ENCODE data around the gene NCSTN. TPM values are rescaled to one million over a fixed set of nuclear protein-coding genes. Genes with fewer than 3 reads are reported as not detected.
"Not testable (repeated sequence)": the region's sequence is repeated elsewhere in the genome, so short reads cannot be mapped to it uniquely, and the experiment has no call there.

The NCSTN gene
- polyA plus RNA-seq, 4 donors, result 141 to 159 (median 155) TPM

DNA sequence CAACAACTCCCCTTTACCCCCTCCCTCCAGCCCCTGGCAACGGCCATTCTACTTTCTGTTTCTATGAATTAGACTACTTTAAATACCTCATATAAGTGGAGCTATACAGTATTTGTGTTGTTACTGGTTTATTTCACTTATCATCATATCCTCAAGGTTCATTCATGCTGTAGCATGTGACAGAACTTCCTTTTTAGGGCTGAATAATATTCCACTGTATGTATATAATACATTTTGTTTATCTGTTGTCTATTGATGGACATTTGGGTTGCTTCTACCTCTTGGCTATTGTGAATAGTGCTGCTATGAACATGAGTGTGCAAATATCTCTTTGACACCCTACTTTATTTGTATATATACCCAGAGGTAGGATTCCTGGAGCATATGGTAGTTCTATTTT is 25.9 kb downstream of the NCSTN start:
- DNase-seq (ENCODE audit: low read depth in 4 of 4, low spot score in 2 of 4), result no peak

DNA sequence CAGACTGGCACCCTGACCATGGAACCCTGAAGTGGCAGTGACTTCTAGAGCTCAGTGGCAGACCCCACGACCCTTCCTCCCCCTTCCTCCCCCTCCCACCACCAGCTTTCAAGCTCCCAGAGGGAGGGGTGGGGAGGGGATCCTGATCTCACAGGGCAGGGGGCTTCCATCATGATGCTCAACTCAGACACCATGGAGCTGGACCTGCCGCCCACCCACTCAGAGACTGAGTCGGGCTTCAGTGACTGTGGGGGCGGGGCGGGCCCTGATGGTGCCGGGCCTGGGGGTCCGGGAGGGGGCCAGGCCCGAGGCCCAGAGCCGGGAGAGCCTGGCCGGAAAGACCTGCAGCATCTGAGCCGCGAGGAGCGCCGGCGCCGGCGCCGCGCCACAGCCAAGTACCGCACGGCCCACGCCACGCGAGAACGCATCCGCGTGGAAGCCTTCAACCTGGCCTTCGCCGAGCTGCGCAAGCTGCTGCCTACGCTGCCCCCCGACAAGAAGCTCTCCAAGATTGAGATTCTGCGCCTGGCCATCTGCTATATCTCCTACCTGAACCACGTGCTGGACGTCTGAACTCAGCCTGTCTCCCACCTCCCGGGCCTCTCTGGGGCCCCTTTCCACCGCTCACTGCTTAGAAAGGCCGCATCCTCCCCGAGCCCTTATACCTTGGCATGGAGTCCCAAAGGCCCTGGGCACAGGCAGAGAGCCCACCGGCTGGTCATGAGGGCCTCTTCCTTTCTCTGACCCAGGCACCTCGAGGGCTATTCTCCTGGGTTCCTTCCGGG is 27.6 kb downstream of the NCSTN start:
- DNase-seq (ENCODE audit: low read depth in 4 of 4, low spot score in 2 of 4), result no peak

DNA sequence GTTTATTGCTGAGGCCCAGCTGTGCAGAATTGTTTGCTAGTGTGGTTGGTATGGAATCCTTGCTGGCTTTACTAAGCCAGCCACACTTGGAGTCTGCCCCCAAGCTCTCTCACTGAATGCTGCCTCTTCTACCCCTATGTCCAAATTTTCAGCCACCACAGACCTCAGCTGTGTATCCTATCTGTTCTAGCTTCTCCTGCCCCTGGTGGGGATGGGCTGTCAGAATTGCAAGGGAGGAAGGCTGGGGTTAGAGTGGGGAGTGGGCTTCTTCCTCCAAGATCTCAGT is 28.1 kb downstream of the NCSTN start:
- no peak for DNase-seq (ENCODE audit: low read depth in 4 of 4, low spot score in 2 of 4)

DNA sequence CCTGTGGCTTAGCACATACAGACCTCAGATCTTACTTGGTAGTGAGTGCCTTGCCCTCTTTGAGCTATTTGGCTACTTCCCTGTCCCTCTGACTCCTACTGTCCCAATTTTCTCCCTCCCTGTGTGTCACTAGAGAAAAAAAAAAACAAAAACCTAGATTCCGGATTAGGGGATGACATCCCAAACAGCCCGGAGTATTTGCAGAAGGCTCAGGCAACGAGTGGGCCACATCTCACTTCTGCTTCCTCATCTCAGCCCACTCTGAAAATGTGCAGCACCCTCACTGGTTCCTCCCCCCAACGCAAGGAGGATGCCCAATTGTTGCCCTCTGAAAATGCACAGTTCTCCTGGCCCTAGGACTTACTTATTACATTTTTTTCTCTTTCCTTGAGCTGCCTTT is 28.6 kb downstream of the NCSTN start:
- DNase-seq (ENCODE audit: low read depth in 4 of 4, low spot score in 2 of 4), result no peak

DNA sequence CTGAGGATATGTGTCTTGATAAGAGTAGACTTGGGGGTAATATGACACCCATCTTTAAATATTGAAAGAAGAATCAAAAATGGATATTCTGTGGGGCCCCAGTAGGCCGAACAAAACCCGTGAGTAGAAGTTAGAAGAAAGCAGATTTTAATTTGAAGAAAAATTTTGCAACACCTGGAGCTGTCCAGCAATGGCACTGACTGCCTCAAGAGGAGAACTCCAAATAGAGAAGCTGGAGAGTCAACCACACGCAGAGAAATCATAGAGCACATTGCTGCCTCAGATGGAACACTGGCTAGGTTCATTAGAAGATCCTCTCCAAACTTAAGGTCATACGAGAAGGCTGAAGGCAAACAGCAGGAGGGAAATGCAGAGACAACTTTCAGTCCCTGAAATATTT is 30.5 kb downstream of the NCSTN start:
- DNase-seq (ENCODE audit: low read depth in 4 of 4, low spot score in 2 of 4), result no peak

DNA sequence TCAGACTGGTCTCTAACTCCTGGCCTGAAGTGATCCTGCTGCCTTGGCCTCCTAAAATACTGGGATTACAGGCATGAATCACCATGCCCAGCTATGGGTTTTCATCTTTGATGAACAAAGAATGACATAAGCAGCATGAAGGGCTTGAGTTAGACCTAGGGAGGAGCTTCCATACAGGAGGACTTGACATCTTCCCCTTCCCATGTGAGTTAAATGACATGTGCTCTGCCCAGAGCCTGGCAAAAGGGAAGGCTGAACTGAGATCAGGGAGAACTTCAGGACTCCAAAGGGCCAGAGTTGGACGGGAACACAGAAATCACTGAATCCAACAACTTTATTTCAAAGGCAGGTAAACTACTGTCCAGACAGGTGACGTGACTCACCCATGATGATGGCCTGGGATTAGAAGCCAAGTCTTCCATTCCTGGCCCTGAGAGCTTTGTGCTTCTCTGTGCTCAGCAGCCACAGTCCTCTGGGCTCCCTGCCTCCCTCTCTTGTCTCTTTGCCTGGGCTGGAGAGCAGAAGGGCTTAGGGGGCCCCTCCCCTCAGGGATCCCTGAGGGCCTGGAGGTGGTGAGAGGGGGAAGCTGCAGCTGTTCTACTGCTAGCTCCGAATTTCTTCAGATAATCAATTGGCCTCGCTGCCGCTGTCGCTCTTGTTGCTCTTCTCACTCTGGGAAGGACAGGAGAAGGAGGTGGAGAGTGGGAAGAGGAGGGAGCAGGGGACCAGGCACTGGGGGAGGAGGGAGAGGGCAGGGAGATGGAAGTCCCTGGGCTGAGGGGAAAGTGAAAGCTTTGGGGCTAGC is 31.3 kb downstream of the NCSTN start:
- no peak for DNase-seq (ENCODE audit: low read depth in 4 of 4, low spot score in 2 of 4)

DNA sequence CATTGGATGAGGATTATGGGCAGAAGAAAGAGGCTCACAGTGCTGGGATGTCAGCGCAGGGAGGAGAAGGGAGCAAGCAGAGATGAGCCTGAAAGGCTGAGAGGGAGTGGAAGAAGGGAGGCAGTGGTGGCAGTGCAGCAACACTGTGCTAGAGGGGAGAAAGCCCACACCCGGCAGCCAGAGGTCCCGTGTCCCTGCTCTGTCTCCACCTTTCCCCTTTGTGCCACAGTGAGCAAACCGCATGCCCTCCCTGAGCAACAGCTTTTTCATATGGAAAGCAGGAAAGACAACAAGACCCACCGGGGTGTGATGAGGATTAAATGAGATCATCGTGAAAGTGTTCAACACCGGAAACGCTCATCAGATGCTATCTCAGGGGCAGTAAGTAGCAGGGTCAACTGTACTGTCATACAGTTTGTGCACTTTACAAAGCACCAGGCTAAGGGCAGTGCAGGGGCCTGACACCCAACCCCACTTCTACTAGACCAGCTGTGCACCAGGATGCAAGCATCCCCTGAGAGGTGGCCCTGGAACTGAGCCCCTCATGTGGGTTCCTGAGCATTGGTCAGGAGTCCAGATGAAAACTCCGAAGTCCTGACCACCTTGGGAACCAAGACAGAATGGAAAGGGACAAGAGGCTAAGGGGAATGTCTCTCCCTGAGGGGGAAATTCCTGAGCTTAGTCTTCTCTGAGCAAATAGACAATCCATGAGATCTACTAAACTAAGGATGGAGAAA is 32.8 kb downstream of the NCSTN start:
- no peak for DNase-seq (ENCODE audit: low read depth in 4 of 4, low spot score in 2 of 4)

DNA sequence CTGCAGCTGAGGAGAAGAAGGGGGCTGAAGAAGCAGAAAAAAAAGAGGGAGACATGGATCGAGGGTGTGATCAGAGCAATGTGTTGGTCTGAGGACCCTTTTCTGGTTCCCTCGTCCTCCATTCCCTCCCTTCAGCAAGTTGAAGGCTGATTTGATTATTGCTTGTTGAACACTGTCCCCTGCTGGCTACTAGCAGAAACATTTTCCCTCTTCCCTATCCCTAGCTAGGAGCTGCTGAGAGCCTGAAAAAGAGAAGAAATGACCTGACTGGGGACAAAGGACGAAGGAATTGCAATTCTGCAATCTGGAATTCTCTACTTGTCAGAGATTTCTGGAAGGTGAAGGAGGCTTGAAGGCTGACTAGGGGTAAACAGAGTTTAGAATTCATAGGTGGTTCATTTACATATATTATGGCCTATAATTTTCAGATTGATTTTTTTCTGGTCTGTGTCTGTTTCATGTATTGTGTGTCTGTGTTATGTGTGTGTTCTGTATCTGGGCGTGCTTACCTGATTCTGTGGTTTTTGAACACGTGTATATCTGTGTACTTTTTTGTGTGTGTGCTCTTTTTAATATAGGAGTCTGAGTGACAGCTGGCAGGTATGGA is 33.4 kb downstream of the NCSTN start:
- peak in 3 of 4 donors; percentile 9 to 38 (median 34) for DNase-seq (ENCODE audit: low read depth in 4 of 4, low spot score in 2 of 4)

DNA sequence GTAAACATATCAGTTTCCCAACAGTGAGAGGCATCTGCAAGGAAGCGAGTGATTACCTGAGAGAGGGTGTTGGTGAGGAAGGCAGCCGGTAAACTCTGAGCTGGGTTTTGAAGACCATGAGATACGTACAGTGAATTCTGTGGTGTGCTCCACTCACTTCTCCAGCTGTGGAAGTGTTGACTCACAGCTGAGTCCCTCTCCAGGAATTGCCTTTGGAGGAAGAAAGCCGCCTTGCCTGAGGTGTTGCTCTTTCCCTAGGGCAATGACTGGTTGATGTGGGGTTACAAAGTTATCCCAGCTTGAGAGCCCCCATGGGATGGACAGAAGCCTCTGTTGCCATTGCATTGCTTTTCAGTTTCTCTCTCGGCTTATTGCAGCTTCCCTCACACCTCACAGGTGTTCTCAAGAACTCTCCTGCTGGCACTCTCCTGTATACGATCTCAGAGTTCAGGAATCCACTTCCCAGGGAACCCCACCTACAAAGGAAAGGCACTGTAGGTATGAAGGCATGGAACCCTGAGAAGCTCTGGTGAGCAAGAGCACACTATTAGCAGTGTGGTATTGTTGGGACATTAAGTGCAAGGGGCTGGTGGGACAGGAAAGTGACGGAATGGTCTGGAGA is 34.5 kb downstream of the NCSTN start:
- DNase-seq (ENCODE audit: low read depth in 4 of 4, low spot score in 2 of 4), result no peak

DNA sequence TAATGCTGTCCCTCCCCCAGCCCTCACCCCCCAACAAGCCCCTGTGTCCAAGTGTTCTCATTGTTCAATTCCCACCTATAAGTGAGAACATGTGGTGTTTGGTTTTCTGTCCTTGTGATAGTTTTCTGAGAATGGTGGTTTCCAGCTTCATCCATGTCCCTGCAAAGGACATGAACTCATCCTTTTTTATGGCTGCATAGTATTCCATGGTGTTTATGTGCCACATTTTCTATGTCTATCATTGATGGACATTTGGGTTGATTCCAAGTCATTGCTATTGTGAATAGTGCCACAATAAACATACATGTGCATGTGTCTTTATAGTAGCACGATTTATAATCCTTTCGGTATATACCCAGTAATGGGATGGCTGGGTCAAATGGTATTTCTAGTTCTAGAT is 41.6 kb downstream of the NCSTN start:
- DNase-seq (ENCODE audit: low read depth in 4 of 4, low spot score in 2 of 4), result not testable (repeated sequence)

DNA sequence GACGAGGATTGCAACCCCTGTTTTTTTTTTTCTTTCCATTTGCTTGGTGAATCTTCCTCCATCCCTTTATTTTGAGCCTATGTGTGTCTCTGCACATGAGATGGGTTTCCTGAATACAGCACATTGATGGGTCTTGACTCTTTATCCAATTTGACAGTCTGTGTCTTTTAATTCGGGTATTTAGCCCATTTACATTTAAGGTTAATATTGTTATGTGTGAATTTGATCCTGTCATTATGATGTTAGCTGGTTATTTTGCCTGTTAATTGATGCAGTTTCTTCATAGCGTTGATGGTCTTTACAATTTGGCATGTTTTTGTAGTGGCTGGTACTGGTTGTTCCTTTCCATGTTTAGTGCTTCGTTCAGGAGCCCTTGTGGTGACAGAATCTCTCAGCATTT is 45.2 kb downstream of the NCSTN start:
- not testable (repeated sequence) for DNase-seq (ENCODE audit: low read depth in 4 of 4, low spot score in 2 of 4)

DNA sequence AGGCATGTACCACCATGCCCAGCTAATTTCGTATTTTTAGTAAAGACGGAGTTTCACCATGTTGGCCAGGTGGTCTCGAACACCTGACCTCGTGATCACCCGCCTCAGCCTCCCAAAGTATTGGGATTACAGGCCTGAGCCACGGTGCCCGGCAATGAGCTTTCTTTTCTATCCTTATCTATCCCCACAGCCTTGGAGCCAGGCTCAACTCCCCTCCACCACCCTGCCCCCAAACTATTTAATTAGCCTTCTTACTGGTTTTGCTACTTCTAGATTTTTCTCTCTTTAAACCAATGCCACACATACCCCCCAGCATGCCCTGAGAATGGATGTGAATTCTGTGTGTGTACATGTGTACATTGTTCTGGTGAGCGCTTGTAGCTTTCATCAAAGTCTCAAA is 51.5 kb downstream of the NCSTN start:
- DNase-seq (ENCODE audit: low read depth in 4 of 4, low spot score in 2 of 4), result no peak

DNA sequence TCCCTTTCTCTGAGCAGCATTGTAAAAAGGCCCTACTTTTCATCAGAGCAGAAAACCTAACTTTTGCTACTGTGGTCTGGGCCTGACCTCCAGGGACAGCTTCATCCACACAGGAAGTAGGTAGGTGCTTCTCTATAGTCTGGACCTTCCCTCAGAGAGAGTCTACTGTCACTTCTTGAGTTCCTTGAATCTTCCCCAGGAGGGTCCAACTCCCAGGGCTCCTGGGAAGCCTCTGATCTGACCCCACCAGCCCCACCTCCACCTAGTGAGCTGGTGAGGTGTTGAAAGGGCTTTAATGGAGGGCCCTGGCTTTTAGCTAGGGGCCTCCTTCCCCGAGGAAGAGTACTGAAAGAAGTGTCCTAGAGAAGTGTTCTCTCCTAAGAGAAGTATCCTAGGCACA is 54.5 kb downstream of the NCSTN start:
- no peak for DNase-seq (ENCODE audit: low read depth in 4 of 4, low spot score in 2 of 4)

DNA sequence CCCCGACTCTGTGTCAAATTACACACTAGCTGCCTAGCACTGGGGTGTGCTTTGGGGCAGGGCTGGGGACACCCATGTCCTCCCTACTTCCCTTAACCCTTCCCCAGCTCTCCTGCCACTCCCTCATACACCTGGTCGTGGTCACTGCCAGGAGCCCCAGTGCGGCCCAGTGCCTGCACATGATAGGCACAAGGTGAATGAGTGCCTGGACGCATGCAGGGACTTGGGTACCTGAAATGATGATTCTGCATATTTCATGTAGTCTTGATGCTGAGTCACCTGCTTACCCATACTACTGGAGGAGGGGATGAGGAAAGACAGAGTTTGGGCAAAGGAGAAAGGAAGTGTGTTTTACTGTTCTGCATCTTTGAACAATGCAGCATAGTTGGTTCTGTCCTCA is 55.6 kb downstream of the NCSTN start:
- DNase-seq (ENCODE audit: low read depth in 4 of 4, low spot score in 2 of 4), result no peak

DNA sequence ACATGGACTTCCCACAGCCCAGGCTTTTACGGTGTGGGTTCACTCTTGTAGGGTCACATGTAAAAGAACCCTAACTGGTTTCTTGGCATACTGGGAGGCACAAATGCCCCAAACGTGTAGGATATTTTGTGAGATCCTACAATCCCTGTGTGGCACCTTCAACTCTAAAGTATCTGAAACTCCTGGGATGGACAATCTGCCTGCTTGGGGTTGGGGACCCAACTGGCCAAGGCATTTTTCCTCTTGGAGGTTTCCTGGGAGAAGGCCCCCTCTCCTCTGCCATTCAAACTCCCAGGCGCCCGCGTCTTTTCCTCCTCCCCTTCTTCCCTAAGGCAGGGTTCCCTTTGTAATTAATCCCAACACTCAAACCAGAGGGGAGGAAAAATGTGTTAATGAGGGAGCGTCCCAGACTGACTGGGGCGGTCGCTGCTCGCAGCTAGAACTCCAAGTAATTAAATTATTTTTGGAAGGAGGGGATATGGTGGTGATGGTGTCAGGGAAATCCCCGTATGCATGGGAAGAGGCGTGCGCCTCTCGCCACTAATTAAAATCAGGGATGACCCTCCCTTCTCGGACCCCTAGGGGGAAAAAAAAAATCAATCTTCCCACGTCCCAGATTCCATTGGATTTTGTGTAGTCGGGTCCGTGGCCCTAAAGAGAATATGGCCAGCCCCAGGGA is 56.5 kb downstream of the NCSTN start:
- DNase-seq (ENCODE audit: low read depth in 4 of 4, low spot score in 2 of 4), result no peak

DNA sequence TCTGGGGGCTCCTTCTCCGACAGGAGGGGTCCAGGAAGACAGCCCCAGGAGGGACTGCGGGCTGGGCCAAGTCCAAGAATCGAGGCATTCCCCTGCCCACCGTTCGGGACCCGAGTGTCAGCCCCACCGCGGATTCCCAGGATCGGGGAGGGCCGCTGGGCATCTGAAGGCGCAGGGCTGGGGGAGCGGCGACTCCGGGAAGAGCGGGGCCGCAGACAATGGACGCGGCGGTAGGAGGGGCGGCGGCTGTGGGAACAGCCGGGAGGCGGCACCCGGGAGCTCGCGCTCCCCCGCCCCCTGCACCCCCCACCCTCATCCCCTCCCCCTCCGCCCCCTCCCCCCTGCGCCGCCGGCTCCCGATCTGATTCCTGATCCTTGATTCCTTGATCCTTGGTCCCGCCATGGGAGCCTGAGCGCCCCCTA is 57.1 kb downstream of the NCSTN start, which contains the start of gene VANGL2:
Gene VANGL2, plus strand, starts transcription at position 342 of the 423 bp plus-strand sequence. CDS start 15,274 bp downstream, outside the sequence.
- DNase-seq (ENCODE audit: low read depth in 4 of 4, low spot score in 2 of 4), result peak in 3 of 4 donors; percentile 72 to 81 (median 76)

DNA sequence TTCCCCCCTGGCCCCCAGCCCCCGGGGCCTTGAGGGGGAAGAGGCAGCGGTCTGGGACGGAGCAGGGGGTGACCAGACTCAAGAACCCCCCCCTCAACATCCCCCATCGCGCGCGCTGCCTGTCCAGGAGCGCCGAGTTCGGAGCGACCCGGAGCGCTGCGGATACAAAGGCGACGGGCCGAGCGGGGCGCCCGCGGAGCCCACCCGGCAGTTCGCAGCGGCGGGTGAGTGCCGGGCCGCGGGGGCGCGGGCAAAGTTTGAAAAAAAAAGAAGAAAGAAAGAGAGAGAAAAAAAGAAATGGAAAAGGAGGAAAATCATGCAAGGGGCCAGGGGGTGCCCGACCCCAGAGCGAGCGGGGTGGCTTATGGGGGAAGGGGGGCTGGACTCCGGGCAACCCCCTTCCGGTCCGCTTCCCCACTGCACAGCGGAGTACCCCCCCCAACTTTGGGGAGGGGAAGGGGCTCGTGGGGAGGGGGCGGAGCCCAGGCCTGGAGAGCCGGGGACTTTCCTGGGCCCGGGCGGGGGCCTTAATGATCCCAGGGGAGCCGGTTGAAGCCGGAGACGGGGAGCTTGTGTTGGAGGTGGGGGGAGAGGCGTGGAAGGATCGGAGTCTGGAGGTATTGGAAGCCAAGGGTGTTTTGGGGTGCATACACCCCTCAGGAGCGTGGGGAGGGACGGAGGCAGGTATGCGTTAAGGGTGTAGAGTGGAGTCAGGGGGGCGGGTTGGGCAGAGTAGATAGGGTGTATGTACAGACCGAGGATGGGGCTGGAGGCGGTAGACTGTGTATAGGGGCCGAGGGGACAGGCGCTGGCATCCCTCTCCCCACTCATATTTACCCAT is 57.7 kb downstream of the NCSTN start:
- no peak for DNase-seq (ENCODE audit: low read depth in 4 of 4, low spot score in 2 of 4)

DNA sequence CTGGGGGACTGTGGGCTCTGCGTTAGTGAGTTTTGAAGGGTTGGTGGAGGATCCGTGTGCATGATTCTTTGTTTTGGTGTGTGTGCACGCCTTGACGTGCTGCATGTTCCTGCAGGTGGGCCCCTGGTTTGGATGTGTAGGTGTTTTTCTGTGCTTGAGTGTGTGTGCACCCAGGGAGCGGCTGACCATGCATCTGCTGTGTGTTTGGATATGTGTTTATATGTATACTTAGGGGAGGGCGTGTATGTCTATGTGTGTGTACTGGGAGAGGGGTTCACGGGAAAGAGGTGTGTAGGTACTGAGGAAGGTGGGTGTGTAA is 58.3 kb downstream of the NCSTN start:
- DNase-seq (ENCODE audit: low read depth in 4 of 4, low spot score in 2 of 4), result no peak
